Measurements from ENCODE around the gene KIF5B. TPM values are rescaled to one million over a fixed set of nuclear protein-coding genes. Genes with fewer than 3 reads are reported as not detected.
"Not testable (repeated sequence)": the region's sequence is repeated elsewhere in the genome, so short reads cannot be mapped to it uniquely, and the experiment has no call there.

The KIF5B gene
- total RNA-seq, 1 donor from 2014 or later, result 105 TPM

GRCh38 chr10:31999070-31999660, 57.1 kb downstream of the KIF5B start:
- TF ChIP-seq CTCF (IDR thresholded peaks at IDR 0.05; ENCODE audit: partially characterized antibody, unreplicated experiment), result no peak
- DNase-seq, result no peak
- no peaks in the 10 kb centered on the region for H3K27me3 Mint-ChIP-seq (ENCODE audit: unreplicated experiment)
- H3K36me3 Mint-ChIP-seq (ENCODE audit: unreplicated experiment), result no peaks in the 10 kb centered on the region
- no peak overlapping the region for H3K27ac Mint-ChIP-seq (ENCODE audit: unreplicated experiment)
- H3K9me3 Mint-ChIP-seq (ENCODE audit: unreplicated experiment), result no peaks in the 10 kb centered on the region
- peaks cover 13% of the 10 kb centered on the region for H3K4me1 Mint-ChIP-seq (ENCODE audit: low read depth, unreplicated experiment)
- no peak overlapping the region for H3K4me3 Mint-ChIP-seq (ENCODE audit: unreplicated experiment)

- Mint-ChIP-seq H3K9me3 (ENCODE audit: unreplicated experiment) (no peaks in the 10 kb centered on the region), H3K4me1 (ENCODE audit: low read depth, unreplicated experiment) (peaks cover 6% of the 10 kb centered on the region), H3K27me3 (ENCODE audit: unreplicated experiment) (no peaks in the 10 kb centered on the region), H3K27ac (ENCODE audit: unreplicated experiment) (no peak overlapping the region), H3K36me3 (ENCODE audit: unreplicated experiment) (no peaks in the 10 kb centered on the region), H3K4me3 (ENCODE audit: unreplicated experiment) (no peak overlapping the region)
- no peak for DNase-seq
- TF ChIP-seq CTCF (IDR thresholded peaks at IDR 0.05; ENCODE audit: partially characterized antibody, unreplicated experiment), result no peak
Observed at GRCh38 chr10:31994926-31995325, 61.3 kb downstream of the KIF5B start.

- no peaks in the 10 kb centered on the region for H3K36me3 Mint-ChIP-seq (ENCODE audit: unreplicated experiment)
- H3K4me1 Mint-ChIP-seq (ENCODE audit: low read depth, unreplicated experiment), result peaks cover 6% of the 10 kb centered on the region
- H3K27me3 Mint-ChIP-seq (ENCODE audit: unreplicated experiment), result no peaks in the 10 kb centered on the region
- DNase-seq, result no peak
- H3K27ac Mint-ChIP-seq (ENCODE audit: unreplicated experiment), result no peak overlapping the region
- no peak overlapping the region for H3K4me3 Mint-ChIP-seq (ENCODE audit: unreplicated experiment)
- no peak for TF ChIP-seq CTCF (IDR thresholded peaks at IDR 0.05; ENCODE audit: partially characterized antibody, unreplicated experiment)
- H3K9me3 Mint-ChIP-seq (ENCODE audit: unreplicated experiment), result peaks cover 2% of the 10 kb centered on the region
Observed at GRCh38 chr10:31990937-31991336, 65.3 kb downstream of the KIF5B start.

GRCh38 chr10:31987786-31988185, 68.4 kb downstream of the KIF5B start:
- not testable (repeated sequence) for DNase-seq; H3K9me3 Mint-ChIP-seq (ENCODE audit: unreplicated experiment); H3K27me3 Mint-ChIP-seq (ENCODE audit: unreplicated experiment); H3K4me1 Mint-ChIP-seq (ENCODE audit: low read depth, unreplicated experiment); H3K27ac Mint-ChIP-seq (ENCODE audit: unreplicated experiment); H3K36me3 Mint-ChIP-seq (ENCODE audit: unreplicated experiment); H3K4me3 Mint-ChIP-seq (ENCODE audit: unreplicated experiment)

- Mint-ChIP-seq H3K36me3 (ENCODE audit: unreplicated experiment) (peaks cover 21% of the 10 kb centered on the region), H3K9me3 (ENCODE audit: unreplicated experiment) (peaks cover 6% of the 10 kb centered on the region), H3K4me3 (ENCODE audit: unreplicated experiment) (no peak overlapping the region), H3K27me3 (ENCODE audit: unreplicated experiment) (peaks cover 2% of the 10 kb centered on the region), H3K4me1 (ENCODE audit: low read depth, unreplicated experiment) (no peaks in the 10 kb centered on the region), H3K27ac (ENCODE audit: unreplicated experiment) (no peak overlapping the region)
- DNase-seq, result no peak
- TF ChIP-seq CTCF (IDR thresholded peaks at IDR 0.05; ENCODE audit: partially characterized antibody, unreplicated experiment), result no peak
Observed at GRCh38 chr10:31982111-31982510, 74.1 kb downstream of the KIF5B start.
